ENCODE measurements around the gene DOCK3. TPM values are rescaled to one million over a fixed set of nuclear protein-coding genes. Genes with fewer than 3 reads are reported as not detected.

The DOCK3 gene
- total RNA-seq, 1 experiment from 2014 or later = 8.3 TPM

DNA sequence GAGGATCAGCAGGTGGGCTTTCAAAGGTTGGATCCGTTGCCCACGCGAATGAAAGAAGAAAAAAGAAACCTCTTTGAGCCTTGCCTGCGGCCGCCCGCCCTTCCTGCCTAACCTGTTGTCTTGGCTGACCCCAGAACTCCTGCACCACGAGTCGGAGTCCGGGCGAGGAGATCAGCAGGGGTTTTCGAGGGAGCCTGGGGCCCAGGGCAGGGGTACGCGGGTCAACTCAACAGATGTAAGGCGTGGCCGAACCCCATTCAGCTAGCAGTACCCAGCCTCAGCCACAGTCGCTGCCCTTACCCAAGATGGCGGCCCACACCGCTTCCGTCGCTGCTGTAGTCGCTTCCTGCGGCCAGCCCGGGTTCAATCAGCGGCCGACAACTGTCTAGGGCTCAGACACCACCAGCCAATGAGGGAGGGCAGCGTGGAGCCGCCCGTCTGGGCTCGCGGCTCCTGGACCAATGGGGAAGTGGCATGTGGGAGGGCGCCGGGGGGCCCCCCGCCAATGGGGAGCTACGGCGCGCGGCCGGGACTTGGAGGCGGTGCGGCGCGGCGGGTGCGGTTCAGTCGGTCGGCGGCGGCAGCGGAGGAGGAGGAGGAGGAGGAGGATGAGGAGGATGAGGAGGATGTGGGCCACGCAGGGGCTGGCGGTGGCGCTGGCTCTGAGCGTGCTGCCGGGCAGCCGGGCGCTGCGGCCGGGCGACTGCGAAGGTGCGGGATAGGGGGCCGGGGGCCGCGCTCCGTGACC is 710.2 kb downstream of the DOCK3 start, which contains the start of gene MANF:
Gene MANF, plus strand, starts transcription at position 566 of the 748 bp plus-strand sequence. Its CDS starts 52 bp downstream, at position 618.
- H3K4me2 ChIP-seq (ENCODE audit: insufficient read depth, insufficient read length, low read length) = peak within 1 kb of the TSS; percentile 89
- no peak within 1 kb of the TSS for H2BK12ac ChIP-seq (ENCODE audit: insufficient read length, low read depth, low read length)
- peak within 1 kb of the TSS; percentile 76 for H3K18ac ChIP-seq (ENCODE audit: insufficient read length, low read depth, low read length)
- H3K79me1 ChIP-seq (ENCODE audit: insufficient read depth, low read depth, low read length, poor library complexity, severe bottlenecking) = peaks cover 3% of the 10 kb centered on the region
- H3K4me1 ChIP-seq (ENCODE audit: insufficient read depth, low read length) = 0 out of 2 replicates have a peak, but pooled peaks cover 6% of the 10 kb centered on the region
- H3K23me2 ChIP-seq (ENCODE audit: insufficient read length, low read depth, low read length, poor library complexity, severe bottlenecking) = peaks cover 16% of the 10 kb centered on the region
- no peak within 1 kb of the TSS for H2AFZ ChIP-seq (ENCODE audit: low read length)
- peak within 1 kb of the TSS; percentile 7 for H3K56ac ChIP-seq (ENCODE audit: insufficient read length, low read depth, low read length)
- H4K5ac ChIP-seq (ENCODE audit: insufficient read length, low read depth, low read length) = peak within 1 kb of the TSS; percentile 63
- WGBS (ENCODE audit: extremely low coverage, insufficient read length, low lambda C conversion rate) = no CpG with 5 or more reads among the region's 65 CpGs
- H3K23ac ChIP-seq (ENCODE audit: insufficient read length, low read depth, low read length) = no peak within 1 kb of the TSS
- peak within 1 kb of the TSS; percentile 48 for H2BK5ac ChIP-seq (ENCODE audit: insufficient read length, low read length)
- TF ChIP-seq, protein P1, sequence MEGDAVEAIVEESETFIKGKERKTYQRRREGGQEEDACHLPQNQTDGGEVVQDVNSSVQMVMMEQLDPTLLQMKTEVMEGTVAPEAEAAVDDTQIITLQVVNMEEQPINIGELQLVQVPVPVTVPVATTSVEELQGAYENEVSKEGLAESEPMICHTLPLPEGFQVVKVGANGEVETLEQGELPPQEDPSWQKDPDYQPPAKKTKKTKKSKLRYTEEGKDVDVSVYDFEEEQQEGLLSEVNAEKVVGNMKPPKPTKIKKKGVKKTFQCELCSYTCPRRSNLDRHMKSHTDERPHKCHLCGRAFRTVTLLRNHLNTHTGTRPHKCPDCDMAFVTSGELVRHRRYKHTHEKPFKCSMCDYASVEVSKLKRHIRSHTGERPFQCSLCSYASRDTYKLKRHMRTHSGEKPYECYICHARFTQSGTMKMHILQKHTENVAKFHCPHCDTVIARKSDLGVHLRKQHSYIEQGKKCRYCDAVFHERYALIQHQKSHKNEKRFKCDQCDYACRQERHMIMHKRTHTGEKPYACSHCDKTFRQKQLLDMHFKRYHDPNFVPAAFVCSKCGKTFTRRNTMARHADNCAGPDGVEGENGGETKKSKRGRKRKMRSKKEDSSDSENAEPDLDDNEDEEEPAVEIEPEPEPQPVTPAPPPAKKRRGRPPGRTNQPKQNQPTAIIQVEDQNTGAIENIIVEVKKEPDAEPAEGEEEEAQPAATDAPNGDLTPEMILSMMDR (conservative IDR thresholded peaks at IDR 0.05) = no peak
- H2AK5ac ChIP-seq (ENCODE audit: insufficient read length, low read length) = no peak within 1 kb of the TSS
- DNase-seq = peak; percentile 99
- H3K27me3 ChIP-seq (ENCODE audit: insufficient read depth, low read length) = no peaks in the 10 kb centered on the region
- H4K91ac ChIP-seq (ENCODE audit: insufficient read length, low read depth, low read length) = peak within 1 kb of the TSS; percentile 71
- H2BK120ac ChIP-seq (ENCODE audit: low read depth, low read length, poor library complexity, severe bottlenecking) = no peak within 1 kb of the TSS
- H4K20me1 ChIP-seq (ENCODE audit: control insufficient read depth, insufficient read depth, insufficient read length) = no peaks in the 10 kb centered on the region
- H3K14ac ChIP-seq (ENCODE audit: insufficient read depth, low read length) = peak within 1 kb of the TSS; percentile 94
- H3K4ac ChIP-seq (ENCODE audit: low read depth, low read length) = peak within 1 kb of the TSS; percentile 62; the same call in 1 of the 2 replicates
- Mint-ChIP-seq H3K4me3 (peak within 1 kb of the TSS; percentile 95 to 98), H3K4me1 (peaks cover 34 to 44% of the 10 kb centered on the region in 2 experiments), H3K9me3 (no peaks in the 10 kb centered on the region; a peak in 1 of 5 replicates), H3K36me3 (ENCODE audit: insufficient read depth in 1 of 3, low read depth in 3 of 3) (peaks cover 30 to 46% (median 43%) of the 10 kb centered on the region in 3 experiments), H3K27ac (peak within 1 kb of the TSS; percentile 99 to 100 (median 99)), H3K27me3 (ENCODE audit: low read depth) (peaks cover 2% of the 10 kb centered on the region; the same call in 1 of the 2 replicates)
- no peak within 1 kb of the TSS for H2BK20ac ChIP-seq (ENCODE audit: low read depth, low read length, poor library complexity, severe bottlenecking)
- peaks cover 11% of the 10 kb centered on the region for H3K79me2 ChIP-seq (ENCODE audit: insufficient read depth, low read length)
- peak within 1 kb of the TSS; percentile 80 for H3K27ac ChIP-seq (ENCODE audit: insufficient read length, low read depth, low read length)
- no peak within 1 kb of the TSS for H2BK15ac ChIP-seq (ENCODE audit: low read depth, low read length)
- H4K8ac ChIP-seq (replicated peaks; ENCODE audit: insufficient read length, low read depth, low read length) = no peak within 1 kb of the TSS
- no peaks in the 10 kb centered on the region for H3K9me3 ChIP-seq (ENCODE audit: control insufficient read depth, low read depth, low read length)
- H3T11ph ChIP-seq (ENCODE audit: low read length) = no peak within 1 kb of the TSS
- H3K9ac ChIP-seq (ENCODE audit: extremely low read depth, insufficient read length, low read length) = peak within 1 kb of the TSS; percentile 97

Data from H9 (cell line).